Measurements from ENCODE around the gene MAPK8IP2. TPM values are rescaled to one million over a fixed set of nuclear protein-coding genes. Genes with fewer than 3 reads are reported as not detected.
"Not testable (repeated sequence)": the region's sequence is repeated elsewhere in the genome, so short reads cannot be mapped to it uniquely, and the experiment has no call there.

MAPK8IP2 gene
- total and polyA plus RNA-seq, 7 donors: 0.12 to 0.34 (median 0.16) TPM

- TF ChIP-seq CTCF (IDR thresholded peaks at IDR 0.05): no peak
- intact Hi-C loops (cut with DNase I): no loop called here
- Histone ChIP-seq H3K36me3 (ENCODE audit: insufficient read depth in 1 of 2, low read depth in 1 of 2) (no peaks in the 10 kb centered on the region), H3K9me3 (no peaks in the 10 kb centered on the region), H3K27ac (no peak overlapping the region), H3K4me1 (no peaks in the 10 kb centered on the region), H3K27me3 (ENCODE audit: insufficient read depth in 3 of 3, low read length in 2 of 3) (peaks cover 0 to 31% (median 0%) of the 10 kb centered on the region in 3 donors), H3K4me3 (no peak overlapping the region)
- DNase-seq (no peak), ATAC-seq (no peak)
- WGBS, 3 donors: 74 to 79% (median 78%) methylated on average over 10 of the region's 10 CpGs
Observed at GRCh38 chr22:50653256-50653655, 52.7 kb downstream of the MAPK8IP2 start.

- H3K36me3 ChIP-seq (ENCODE audit: insufficient read depth in 1 of 2, low read depth in 1 of 2); H3K9me3 ChIP-seq; intact Hi-C loops (cut with DNase I); DNase-seq; H3K27ac ChIP-seq; H3K4me1 ChIP-seq; H3K4me3 ChIP-seq; ATAC-seq: not testable (repeated sequence)
- peaks cover 0 to 36% (median 0%) of the 10 kb centered on the region in 3 donors for H3K27me3 ChIP-seq (ENCODE audit: insufficient read depth in 3 of 3, low read length in 2 of 3)
- 78 to 91% (median 82%) methylated on average over 6 of the region's 6 CpGs for WGBS, 3 donors
Observed at GRCh38 chr22:50654664-50655063, 54.1 kb downstream of the MAPK8IP2 start.

GRCh38 chr22:50656122-50657070, 55.8 kb downstream of the MAPK8IP2 start:
- H3K4me3 ChIP-seq: no peak overlapping the region
- H3K9me3 ChIP-seq: no peaks in the 10 kb centered on the region
- no peak for TF ChIP-seq CTCF (IDR thresholded peaks at IDR 0.05)
- DNase-seq (peak; percentile 37 to 63), ATAC-seq (peak in 3 of 4 donors; percentile 59 to 73 (median 65))
- 53 to 58% (median 58%) methylated on average over 23 of the region's 23 CpGs for WGBS, 3 donors
- no peaks in the 10 kb centered on the region for H3K36me3 ChIP-seq (ENCODE audit: insufficient read depth in 1 of 2, low read depth in 1 of 2)
- H3K27me3 ChIP-seq (ENCODE audit: insufficient read depth in 3 of 3, low read length in 2 of 3): peaks cover 0 to 47% (median 0%) of the 10 kb centered on the region in 3 donors
- H3K4me1 ChIP-seq: no peaks in the 10 kb centered on the region
- peak overlapping the region; percentile 60 for H3K27ac ChIP-seq
- intact Hi-C loops (cut with DNase I): no loop called here

GRCh38 chr22:50657925-50658324, 57.3 kb downstream of the MAPK8IP2 start:
- no peaks in the 10 kb centered on the region for H3K36me3 ChIP-seq (ENCODE audit: insufficient read depth in 1 of 2, low read depth in 1 of 2)
- 51 to 63% (median 59%) methylated on average over 4 of the region's 4 CpGs for WGBS, 3 donors
- peaks cover 0 to 47% (median 0%) of the 10 kb centered on the region in 3 donors for H3K27me3 ChIP-seq (ENCODE audit: insufficient read depth in 3 of 3, low read length in 2 of 3)
- no peak overlapping the region for H3K27ac ChIP-seq
- H3K4me3 ChIP-seq: no peak overlapping the region
- no peak for DNase-seq
- TF ChIP-seq CTCF (IDR thresholded peaks at IDR 0.05): no peak
- ATAC-seq: peak in 2 of 4 donors; percentile 26 to 44
- H3K4me1 ChIP-seq: no peaks in the 10 kb centered on the region
- no peaks in the 10 kb centered on the region for H3K9me3 ChIP-seq
- intact Hi-C loops (cut with DNase I): no loop called here

- 82 to 88% (median 82%) methylated on average over 7 of the region's 7 CpGs for WGBS, 3 donors
- H3K27me3 ChIP-seq (ENCODE audit: insufficient read depth in 3 of 3, low read length in 2 of 3): peaks cover 0 to 35% (median 0%) of the 10 kb centered on the region in 3 donors
- intact Hi-C loops (cut with DNase I); H3K4me3 ChIP-seq; H3K4me1 ChIP-seq; DNase-seq; H3K27ac ChIP-seq; H3K36me3 ChIP-seq (ENCODE audit: insufficient read depth in 1 of 2, low read depth in 1 of 2); H3K9me3 ChIP-seq; ATAC-seq: not testable (repeated sequence)
Observed at GRCh38 chr22:50659711-50660110, 59.1 kb downstream of the MAPK8IP2 start.

Measured in psoas muscle (tissue), 8 donors.